DMS 273 (cell line): Measurements from ENCODE around the gene TIGD1.
"Not testable (repeated sequence)": the region's sequence is repeated elsewhere in the genome, so short reads cannot be mapped to it uniquely, and the experiment has no call there.

Source experiments
- DNase-seq: peaks from one replicate; lab custom pipeline; 2025; ENCODE audit not compliant: unreplicated experiment; lab: John Stamatoyannopoulos, UW

Gene TIGD1

DNA sequence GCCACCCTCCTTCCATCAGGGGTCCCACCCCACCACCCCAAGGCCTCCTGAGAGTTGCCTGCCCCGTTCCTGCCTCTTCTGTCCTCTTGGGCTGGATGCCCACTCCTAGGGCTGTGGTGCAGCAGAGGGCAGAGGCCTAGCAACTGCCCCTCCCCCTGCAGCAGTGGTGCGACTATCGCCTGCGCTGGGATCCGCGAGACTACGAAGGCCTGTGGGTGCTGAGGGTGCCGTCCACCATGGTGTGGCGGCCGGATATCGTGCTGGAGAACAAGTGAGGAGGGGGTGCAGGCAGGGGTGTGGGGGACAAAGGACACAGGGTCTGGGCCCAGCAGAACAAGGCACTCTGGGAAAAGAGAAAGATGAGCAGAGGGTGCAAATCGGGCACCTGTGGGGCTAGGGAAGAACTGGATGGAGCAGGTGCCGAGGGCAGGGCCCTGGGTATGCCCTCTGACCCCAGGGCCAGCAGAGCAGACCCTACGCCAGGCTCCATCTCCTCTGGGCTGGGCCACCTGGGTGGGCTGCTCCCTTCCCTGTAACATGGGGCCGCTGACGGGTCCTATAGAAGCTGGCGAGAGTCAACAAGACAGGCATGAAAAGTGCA is 9.8 kb downstream of the TIGD1 start:
- DNase-seq, result no peak

DNA sequence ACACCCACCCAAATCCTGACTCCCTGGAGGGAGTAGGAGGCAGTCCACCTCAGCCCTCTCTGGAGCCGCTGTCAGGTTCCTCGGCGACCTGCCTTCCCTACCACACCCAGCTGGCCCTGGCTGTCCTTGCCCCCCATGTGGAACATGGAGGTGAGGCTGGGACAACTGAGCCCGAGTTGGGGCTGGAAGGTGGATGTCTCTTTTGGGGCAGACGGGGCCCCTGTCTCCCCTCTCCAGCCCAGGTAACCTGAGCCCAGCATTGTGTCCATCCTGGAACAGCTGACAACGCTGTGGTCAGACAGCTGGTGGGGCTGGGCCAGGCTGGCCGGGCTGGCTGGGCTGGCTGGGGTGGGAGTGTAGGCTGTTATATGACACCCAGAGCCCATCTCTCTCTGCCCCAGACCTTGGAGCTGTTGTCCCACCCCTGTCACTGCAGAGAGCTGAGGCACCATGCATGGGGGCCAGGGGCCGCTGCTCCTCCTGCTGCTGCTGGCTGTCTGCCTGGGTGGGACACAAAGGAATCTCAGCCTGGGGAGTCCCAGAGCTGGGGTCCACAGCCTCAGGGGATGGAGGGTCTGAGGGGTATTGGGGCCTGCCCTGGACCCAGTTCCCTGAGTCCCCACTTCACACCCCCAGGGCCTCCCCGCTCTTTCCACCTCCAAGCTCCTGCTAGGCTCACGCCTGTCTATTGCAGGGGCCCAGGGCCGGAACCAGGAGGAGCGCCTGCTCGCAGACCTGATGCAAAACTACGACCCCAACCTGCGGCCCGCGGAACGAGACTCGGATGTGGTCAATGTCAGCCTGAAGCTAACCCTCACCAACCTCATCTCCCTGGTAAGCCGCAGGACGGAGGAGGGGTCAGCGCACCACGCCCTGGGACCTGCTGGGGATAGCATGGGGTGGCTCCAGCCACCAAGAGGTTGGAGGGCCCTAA is 10.8 kb downstream of the TIGD1 start, which contains the start of gene CHRNG:
Gene CHRNG (plus strand): TSS at position 395 of the 934 bp plus-strand sequence. CDS start 56 bp downstream, at position 451.
- DNase-seq, result peak; percentile 54

DNA sequence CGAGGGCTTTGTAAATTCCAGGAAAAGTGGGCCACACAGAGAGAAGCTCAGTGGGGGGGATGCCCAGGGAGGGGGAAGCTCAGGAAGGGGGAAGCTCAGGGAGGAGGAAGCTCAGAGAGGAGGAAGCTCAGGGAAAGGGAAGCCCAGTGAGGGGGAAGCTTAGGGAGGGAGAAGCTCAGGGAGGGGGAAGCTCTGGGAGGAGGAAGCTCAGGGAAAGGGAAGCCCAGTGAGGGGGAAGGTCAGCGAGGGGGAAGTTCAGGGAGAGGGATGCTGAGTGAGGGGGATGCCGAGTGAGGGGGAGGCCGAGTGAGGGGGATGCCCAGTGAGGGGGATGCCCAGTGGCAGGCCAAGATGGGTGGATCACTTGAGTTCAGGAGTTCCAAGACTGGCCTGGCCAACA is 11.7 kb downstream of the TIGD1 start:
- DNase-seq, result no peak

DNA sequence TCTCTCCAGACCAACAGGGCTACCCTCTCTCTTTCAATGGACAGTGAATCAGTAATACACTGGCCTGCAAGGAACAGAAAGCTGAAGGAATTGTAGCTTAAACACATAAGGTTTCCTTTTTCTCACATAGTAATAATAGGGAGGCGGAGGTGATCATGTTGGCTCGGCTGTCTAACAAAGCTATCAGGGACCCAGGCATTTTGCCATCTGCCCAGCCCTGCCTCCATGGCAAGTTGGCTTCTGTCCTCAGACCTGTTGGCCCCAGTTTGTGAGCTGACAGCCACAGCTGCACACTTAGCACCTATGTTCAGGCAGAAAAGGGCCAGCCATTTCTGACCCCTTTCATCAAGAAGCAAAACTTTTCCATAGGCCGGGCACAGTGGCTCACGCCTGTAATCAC is 12.9 kb downstream of the TIGD1 start:
- peak; percentile 39 for DNase-seq

DNA sequence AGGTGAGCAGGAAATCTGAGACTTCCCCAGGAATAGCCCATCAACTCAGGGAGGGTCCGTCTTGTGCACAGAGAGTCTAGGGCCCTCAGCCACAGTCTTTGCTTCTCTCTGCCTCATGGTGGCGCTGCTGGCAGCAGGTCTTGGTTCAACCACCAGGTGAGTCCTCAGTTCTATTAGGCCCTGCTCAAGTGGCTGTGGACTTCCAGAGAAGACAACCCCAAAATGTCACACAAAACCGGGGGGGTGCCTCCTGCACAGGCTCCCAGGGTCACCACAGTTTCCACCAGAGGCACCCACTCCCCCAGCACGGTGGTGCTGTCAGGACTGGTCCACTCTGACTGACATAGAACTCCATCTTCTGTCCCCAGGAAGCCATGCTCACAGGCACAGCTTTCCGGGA is 13.3 kb downstream of the TIGD1 start:
- peak; percentile 49 for DNase-seq

DNA sequence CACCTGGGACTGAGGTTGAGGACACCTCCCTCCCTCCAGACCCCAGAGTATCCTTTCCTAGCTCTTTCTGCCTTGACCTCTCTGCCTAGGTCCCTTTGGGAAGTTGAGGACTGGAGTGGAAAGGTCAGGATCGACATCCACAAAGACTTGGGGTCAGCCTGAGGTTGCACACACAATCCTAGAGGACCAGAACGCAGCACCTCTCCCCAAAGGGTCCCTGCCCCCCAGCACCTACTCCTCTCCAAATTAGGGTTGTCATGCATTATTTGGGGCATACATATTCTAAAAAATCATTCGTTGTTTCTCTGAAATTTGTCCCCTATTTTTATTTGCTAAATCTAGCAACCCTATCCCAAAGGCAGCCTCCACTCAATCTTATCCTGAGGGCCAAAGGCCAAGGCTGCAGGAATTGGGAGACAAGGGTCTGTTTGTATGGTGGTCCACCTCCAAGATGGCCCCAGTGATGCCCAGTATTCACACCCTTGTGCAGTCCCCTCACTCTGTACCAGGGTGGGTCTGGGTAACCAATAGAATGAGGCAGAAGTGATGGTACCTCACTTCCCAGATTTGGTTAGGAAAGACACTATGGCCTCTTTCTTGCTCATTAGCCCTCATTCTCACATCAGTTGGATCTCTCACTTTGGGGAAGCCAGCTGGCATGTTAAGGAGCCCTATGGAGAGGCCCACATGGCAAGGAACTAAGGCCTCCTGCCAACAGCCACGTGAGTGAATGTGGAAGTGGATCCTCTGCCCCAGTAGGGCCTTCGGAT is 14.4 kb downstream of the TIGD1 start:
- DNase-seq, result peak; percentile 58

DNA sequence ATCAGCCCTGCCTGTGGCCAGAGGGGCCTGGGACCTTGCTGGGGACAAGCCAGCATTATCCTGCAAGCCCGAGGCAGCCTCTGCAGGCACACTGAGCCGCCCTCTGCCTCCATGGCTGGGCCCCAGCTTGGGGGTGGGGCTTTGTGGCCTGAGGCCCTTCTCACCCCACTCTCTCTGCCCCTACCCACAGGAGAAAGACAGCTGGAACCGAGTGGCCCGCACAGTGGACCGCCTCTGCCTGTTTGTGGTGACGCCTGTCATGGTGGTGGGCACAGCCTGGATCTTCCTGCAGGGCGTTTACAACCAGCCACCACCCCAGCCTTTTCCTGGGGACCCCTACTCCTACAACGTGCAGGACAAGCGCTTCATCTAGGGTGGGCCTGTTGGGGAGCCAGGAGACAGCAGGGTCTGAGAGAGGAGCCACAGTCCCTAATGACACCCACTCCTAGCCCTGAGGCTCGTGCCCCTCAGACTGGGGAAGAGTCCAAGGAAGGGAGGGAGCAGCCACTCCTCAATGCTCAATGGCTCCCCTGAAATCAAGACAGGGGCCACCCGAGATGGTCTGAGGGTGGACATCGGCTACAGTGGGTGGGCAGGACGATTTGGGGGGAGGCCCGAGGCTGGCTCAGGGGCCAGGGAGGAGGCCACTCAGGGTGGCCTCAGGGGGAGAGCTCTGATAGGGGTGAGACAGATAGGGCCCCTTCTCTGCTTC is 15.3 kb downstream of the TIGD1 start:
- DNase-seq, result no peak

DNA sequence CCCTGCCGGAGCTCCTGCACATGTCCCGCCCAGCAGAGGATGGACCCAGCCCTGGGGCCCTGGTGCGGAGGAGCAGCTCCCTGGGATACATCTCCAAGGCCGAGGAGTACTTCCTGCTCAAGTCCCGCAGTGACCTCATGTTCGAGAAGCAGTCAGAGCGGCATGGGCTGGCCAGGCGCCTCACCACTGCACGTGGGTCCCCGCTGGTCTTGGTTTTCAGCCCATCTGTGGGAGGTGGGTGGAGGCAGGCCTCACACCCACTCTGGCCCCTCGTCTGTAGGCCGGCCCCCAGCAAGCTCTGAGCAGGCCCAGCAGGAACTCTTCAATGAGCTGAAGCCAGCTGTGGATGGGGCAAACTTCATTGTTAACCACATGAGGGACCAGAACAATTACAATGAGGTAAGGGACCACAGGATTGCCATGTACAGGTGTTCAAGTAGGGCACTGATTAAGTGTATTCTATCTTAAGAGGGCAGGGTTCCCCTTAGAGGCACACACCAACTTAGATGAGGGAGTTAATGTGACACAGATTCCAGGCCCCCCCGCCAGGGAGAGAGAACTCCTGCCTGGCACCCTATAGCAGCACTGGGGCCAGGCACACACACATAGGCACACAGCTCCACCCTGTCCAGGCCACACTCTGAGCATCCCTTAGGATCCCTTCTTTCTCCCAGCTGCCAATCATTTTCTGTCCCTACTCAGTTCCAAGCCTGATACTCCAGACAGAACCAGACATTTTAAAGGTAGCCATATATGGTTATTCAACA is 16.2 kb downstream of the TIGD1 start:
- DNase-seq, result no peak

DNA sequence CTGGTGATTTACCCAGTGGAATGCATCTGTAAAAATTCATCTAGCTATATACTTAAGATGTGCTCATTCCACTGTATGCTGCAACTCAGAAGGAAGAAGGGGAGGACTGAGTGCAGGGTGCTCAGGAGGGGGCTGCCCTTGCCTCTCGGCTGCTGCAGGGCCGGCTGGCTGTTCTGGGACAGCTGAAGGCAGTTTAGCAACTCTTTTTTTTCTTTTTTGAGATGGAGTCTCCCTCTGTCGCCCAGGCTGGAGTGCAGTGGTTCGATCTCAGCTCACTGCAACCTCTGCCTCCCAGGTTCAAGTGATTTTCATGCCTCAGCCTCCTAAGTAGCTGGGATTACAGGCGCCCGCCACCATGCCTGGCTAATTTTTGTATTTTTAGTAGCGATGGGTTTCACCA is 17.5 kb downstream of the TIGD1 start:
- DNase-seq, result not testable (repeated sequence)

DNA sequence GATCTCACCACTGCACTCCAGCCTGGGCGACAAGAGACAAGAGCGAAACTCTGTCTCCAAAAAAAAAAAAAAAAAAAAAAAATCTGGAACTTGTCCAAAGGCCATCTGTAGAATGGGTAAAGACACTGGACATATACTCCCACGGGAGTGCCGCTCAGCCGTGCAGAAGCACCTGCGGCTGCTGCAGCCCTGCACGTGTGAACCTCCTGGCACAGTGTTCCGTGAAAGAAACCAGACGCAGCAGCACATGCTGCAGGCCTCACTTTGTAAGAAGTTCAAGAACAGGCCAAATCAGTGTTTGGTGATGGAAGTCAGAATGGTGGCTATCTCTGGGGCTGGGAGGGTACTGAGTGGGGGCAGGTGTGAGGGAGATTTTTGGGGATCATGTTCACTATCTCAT is 17.9 kb downstream of the TIGD1 start:
- peak; percentile 29 for DNase-seq

DNA sequence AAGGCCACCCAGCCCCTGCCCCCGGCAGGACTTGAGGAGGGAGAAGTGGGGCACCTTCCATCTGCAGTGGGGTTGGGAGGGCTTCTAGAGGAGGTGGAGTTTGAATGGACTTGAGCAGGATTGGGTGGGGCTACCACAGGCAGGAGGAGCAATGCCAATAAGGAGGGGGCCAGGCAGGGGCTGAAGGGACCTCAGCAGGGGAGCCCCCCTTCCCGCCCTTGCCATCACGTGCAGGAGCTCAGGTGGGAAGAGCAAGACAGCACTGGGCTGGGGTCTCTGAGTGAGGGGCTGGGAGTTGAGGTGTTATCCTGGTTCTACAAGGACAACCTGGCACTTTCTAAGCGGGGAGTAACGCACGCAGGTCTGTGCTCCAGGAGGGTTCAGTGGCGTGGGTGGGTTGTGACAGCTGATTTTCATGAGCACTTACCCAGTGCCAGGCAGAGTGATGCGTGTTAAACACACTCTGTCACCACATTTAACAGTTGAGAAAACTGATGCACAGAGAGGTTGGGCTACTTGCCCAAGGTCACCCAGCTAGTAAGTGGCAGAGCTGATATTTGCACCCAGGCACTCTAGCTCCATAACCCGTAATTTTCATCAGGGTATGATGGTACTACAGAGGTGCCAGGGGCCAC is 19.6 kb downstream of the TIGD1 start:
- DNase-seq, result no peak

DNA sequence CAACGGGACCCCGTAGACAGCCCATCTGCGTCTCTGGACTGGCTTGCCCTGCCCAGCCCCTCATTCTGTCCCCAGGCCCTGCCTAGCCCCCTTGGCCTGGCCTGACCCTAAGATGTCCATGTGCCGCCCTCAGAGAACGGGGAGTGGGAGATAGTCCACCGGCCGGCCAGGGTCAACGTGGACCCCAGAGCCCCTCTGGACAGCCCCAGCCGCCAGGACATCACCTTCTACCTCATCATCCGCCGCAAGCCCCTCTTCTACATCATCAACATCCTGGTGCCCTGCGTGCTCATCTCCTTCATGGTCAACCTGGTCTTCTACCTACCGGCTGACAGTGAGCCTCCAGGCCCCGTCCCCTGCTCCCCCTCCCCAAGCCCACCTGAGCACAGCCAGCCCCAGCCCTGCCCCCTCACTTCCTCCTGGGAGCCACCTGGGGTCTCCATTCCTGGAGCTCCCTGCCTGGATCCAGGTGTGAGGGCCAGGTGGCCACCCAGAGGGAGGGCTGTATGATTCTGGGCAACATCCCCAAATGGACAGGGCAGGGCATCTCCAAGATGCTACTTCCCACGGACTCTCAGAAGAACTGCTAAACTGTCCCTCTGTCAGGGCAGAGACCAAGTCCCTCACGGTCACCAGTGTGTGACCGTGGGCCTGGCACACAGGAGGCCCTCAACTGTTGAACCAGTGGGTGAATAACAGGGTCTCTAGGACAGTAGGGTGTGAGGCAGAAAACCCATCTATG is 20.4 kb downstream of the TIGD1 start:
- DNase-seq, result no peak

DNA sequence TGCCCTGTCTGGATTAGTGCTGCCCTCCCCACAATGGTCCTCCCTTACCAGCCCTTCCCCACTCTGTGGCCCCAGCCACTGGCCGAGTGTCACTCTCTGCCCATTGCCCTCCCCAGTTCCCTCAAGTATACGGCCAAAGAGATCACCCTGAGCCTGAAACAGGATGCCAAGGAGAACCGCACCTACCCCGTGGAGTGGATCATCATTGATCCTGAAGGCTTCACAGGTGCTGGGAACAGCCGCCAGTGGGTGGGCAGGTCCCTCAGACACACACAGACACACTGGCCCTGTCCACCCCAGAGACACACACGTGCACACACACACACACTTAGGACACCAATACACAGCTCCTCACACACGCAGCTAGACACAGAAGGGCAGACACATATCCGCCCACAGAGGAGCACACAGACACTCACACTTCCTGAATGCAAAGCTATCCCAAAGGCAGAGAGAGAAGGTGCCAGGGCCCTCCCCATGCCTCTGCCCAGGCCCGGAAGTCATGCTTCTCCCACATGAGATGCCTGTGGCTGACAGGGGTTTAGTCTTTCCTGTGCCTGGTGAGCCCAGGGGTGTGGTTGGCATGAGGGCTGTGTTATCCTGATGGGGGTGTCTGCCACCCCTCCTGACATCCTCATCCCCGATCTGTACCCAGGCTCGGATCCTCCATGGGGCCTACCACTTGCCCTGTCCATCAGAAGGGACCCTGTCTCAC is 21.5 kb downstream of the TIGD1 start:
- no peak for DNase-seq

DNA sequence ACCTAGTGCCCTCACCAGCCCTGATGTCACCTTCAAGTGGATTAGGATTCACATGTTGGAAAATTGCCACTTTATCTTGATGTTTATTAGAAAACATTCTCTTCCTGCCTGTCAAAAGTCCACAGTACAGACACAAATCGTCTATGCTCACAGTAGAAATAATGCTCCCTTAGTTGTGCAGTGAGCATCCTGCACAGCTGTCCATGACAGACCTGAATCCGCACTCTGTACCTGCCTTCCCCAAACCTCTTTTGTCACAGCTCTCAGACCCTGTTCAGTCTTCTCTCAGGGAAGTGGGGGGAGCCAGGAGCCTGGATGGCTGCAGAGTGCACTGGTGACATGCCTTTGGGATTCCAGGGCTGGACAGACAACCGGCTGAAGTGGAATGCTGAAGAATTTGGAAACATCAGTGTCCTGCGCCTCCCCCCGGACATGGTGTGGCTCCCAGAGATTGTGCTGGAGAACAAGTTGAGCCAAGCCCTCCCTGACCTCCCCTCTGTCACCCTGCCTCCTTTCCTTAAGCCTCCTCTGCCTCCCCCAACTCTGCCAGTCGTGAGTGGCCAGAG is 22.4 kb downstream of the TIGD1 start:
- no peak for DNase-seq

DNA sequence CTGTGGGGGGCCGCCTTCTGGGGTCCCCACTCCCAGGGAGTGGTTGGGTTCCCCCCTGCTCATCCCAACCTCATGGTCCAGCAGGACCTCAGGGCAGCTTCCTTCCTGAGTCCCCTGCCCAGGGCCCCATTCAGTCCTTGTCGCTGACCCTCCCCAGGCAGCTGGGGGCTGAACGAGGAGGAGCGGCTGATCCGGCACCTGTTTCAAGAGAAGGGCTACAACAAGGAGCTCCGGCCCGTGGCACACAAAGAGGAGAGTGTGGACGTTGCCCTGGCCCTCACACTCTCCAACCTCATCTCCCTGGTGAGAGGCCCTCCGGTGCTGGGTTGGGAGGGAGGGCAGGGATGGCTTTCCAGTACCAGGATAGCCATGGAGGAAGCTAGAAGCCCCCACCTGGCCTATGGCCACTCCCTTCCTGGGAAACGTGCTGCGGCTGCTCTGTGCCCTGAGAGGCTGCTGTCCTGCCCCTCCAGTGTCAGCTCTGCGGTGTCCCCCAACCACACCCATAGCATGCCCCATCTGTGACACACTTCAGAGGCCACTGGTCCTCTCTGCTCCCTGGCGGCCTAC is 23.9 kb downstream of the TIGD1 start:
- DNase-seq, result peak; percentile 49

DNA sequence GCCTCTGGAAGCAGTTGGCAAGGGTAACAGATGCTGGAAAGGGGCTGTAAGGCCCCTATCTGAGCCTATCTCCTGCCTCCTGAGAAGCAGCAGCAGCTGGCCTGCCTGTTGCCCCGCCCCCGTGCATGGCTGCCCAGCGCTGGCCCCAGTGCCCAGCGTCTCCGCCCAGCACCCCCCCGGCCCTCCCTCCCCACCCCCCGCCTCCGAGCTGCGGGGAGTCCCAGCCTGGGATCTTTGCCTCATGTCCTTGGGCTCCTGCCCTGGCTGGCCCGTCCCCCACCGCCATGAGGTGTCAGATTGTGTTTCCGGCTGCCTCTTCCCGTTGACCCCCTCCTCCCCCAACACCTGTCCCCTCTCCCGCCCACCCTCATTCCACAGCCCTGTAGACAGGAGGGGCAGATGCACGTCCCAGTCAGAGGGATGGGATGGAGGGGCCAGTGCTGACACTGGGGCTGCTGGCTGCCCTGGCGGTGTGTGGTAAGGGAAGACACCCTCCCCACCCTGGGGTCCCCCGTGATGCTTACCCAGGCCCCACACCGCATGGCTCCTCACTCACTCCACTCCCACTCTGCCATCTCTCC is 24.5 kb downstream of the TIGD1 start, which contains the start of gene CHRND:
Gene CHRND (plus strand): TSS at position 370 of the 581 bp plus-strand sequence. CDS start 56 bp downstream, at position 426.
- peak; percentile 95 for DNase-seq

DNA sequence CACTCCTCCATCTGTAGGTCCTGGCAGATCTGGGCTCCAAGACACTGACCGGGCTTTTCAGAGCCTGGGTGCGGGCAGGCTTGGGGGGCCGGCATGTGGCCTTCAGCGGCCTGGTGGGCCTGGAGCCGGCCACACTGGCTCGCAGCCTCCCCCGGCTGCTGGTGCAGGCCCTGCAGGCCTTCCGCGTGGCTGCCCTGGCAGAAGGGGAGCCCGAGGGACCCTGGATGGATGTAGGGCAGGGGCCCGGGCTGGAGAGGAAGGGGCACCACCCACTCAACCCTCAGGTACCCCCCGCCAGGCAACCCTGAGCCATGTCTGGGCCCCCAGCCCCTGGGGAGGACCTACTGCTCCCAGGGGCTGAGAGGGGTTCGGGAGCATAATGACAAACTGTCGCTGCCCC is 25.2 kb downstream of the TIGD1 start:
- peak; percentile 62 for DNase-seq
